HepG2 (cell line): Measurements from ENCODE around the gene HOXB6. TPM values are rescaled to one million over a fixed set of nuclear protein-coding genes. Genes with fewer than 3 reads are reported as not detected.

Experiments
- ATAC-seq: fragments of 200-7000 bp; cut with Tn5 transposase; 3 replicates; pipeline ENCODE4 v1.9.1; 2020; ENCODE audit warnings: mild to moderate bottlenecking, moderate library complexity
- BruUV-seq: library from RNA; stranded (reverse); fragments of 400-500 nt; replicated peaks from 2 replicates; lab custom pipeline; 2021; lab: Mats Ljungman, UMichigan
- CTCF ChIA-PET: fragments of 300-600 bp; formaldehyde crosslinking; extraction: SDS; loops from one replicate; lab custom pipeline; 2021; ENCODE audit warnings: low total read pairs, inconsistent platforms, low intra/inter-chr PET ratio; lab: Yijun Ruan, JAX
- POLR2A ChIA-PET: fragments of 350-600 bp; sonication (Branson Sonifier 250); formaldehyde crosslinking; loops from one replicate; lab custom pipeline; 2020; ENCODE audit warnings: antibody characterized with exemption, inconsistent platforms; lab: Yijun Ruan, JAX
- DNase-seq: peaks from one replicate; pipeline ENCODE4 v3.0.0-alpha.2; 2015; ENCODE audit warnings: low spot score
- FAIRE-seq: peaks from 3 replicates; lab custom pipeline; 2011; peaks lifted over from hg19 to GRCh38; lab: Jason Lieb, UNC
- H2AFZ ChIP-seq: one replicate; pipeline ENCODE4 v1.6.1; 2011; ENCODE audit warnings: low read length, inconsistent platforms
- H3K27ac ChIP-seq: fragments of 300-600 bp; 3 replicates; pipeline ENCODE4 v1.8.0; 2011; ENCODE audit warnings: mixed run types, mild to moderate bottlenecking, mixed read lengths, low read length, inconsistent platforms; ENCODE audit not compliant: insufficient read depth; ENCODE audit errors: extremely low read length
- H3K27me3 ChIP-seq, 2 experiments: fragments of 200-600 bp in 1 of 2; 2 replicates in 1 of 2; 3 replicates in 1 of 2; pipeline versions ENCODE4 v1.6.0 to v1.8.0; 2011; ENCODE audit warnings: low read length in 2 of 2, mild to moderate bottlenecking in 2 of 2, moderate library complexity in 2 of 2, inconsistent platforms in 1 of 2; ENCODE audit not compliant: insufficient read depth in 2 of 2, control insufficient read depth in 1 of 2
- H3K36me3 ChIP-seq, 2 experiments: fragments of 200-600 bp in 1 of 2; replicated peaks in 1 of 2; 2 replicates in 1 of 2; 3 replicates in 1 of 2; pipeline versions ENCODE4 v1.5.1 to v1.8.0; 2011; ENCODE audit warnings: low read length in 2 of 2, inconsistent platforms in 1 of 2; ENCODE audit not compliant: insufficient read depth in 2 of 2, control insufficient read depth in 1 of 2
- H3K4me1 ChIP-seq: 2 replicates; pipeline ENCODE4 v1.5.1; 2012; ENCODE audit warnings: low read length, inconsistent platforms; ENCODE audit not compliant: insufficient read depth
- H3K4me2 ChIP-seq: 2 replicates; pipeline ENCODE4 v1.6.0; 2011; ENCODE audit warnings: low read depth, low read length, inconsistent platforms
- H3K4me3 ChIP-seq, 3 experiments: fragments of 200-600 bp in 1 of 3; sonication (generic), shearing (Covaris generic) in 1 of 3; replicated peaks in 1 of 3; 2 replicates each; pipeline ENCODE4 v1.5.1; 2011 to 2016; ENCODE audit warnings: low read length in 3 of 3, inconsistent platforms in 2 of 3, low read depth in 2 of 3, mild to moderate bottlenecking in 2 of 3, control low read depth in 1 of 3, mixed read lengths in 1 of 3; ENCODE audit not compliant: insufficient read depth in 1 of 3
- H3K79me2 ChIP-seq: one replicate; pipeline ENCODE4 v1.6.1; 2011; ENCODE audit warnings: low read length, inconsistent platforms; ENCODE audit not compliant: insufficient read depth
- H3K9ac ChIP-seq: 2 replicates; pipeline ENCODE4 v1.6.0; 2011; ENCODE audit warnings: mild to moderate bottlenecking, low read depth, low read length, inconsistent platforms; ENCODE audit not compliant: insufficient read depth
- H3K9me3 ChIP-seq: 2 replicates; pipeline ENCODE4 v1.5.1; 2012; ENCODE audit warnings: mild to moderate bottlenecking, low read length
- H4K20me1 ChIP-seq: 2 replicates; pipeline ENCODE4 v1.6.0; 2011; ENCODE audit warnings: inconsistent platforms, mild to moderate bottlenecking, low read length, moderate library complexity; ENCODE audit not compliant: insufficient read depth
- ELF4 ChIP-seq: sonication (generic); formaldehyde crosslinking; IDR thresholded peaks from 2 replicates; pipeline ENCODE4 v1.5.0; 2020; ENCODE audit warnings: missing genetic modification reagents, mild to moderate bottlenecking, moderate library complexity, borderline replicate concordance
- FOSL1 ChIP-seq: sonication (generic); formaldehyde crosslinking; IDR thresholded peaks from 2 replicates; pipeline ENCODE4 v1.9.0; 2021; ENCODE audit warnings: missing genetic modification reagents, borderline replicate concordance
- GTF2F1 ChIP-seq: fragments of 150-350 bp; IDR thresholded peaks from 2 replicates; pipeline ENCODE4 v1.6.1; 2014; ENCODE audit warnings: low read length
- SAP130 ChIP-seq: IDR thresholded peaks from 2 replicates; pipeline ENCODE4 v1.6.1; 2016; ENCODE audit warnings: low read depth
- TAF15 ChIP-seq: fragments of 200-400 bp; formaldehyde crosslinking; IDR thresholded peaks from one replicate; pipeline ENCODE4 v1.6.1; 2018; ENCODE audit warnings: mild to moderate bottlenecking, low read depth, low read length; ENCODE audit not compliant: poor library complexity, severe bottlenecking
- ZBTB2 ChIP-seq: sonication (generic); formaldehyde crosslinking; IDR thresholded peaks from 2 replicates; pipeline ENCODE4 v1.8.0; 2022; ENCODE audit warnings: low read depth, missing genetic modification reagents
- ZBTB39 ChIP-seq: sonication (generic); formaldehyde crosslinking; IDR thresholded peaks from 2 replicates; pipeline ENCODE4 v1.5.0; 2020; ENCODE audit warnings: missing genetic modification reagents
- ZNF580 ChIP-seq: IDR thresholded peaks from 2 replicates; pipeline ENCODE4 v1.6.1; 2016; ENCODE audit warnings: low read depth, borderline replicate concordance
- ZNF777 ChIP-seq: sonication (generic); formaldehyde crosslinking; IDR thresholded peaks from 2 replicates; pipeline ENCODE4 v1.4.0; 2020; ENCODE audit warnings: missing genetic modification reagents
- WGBS: methylation state at CpG from one replicate; pipeline ENCODE4 v1.1.6; 2017; ENCODE audit warnings: low lambda C conversion rate; 5-methylcytosine and 5-hydroxymethylcytosine counted together
- in situ Hi-C: cut with HindIII; loops from 2 replicates; pipeline ENCODE4 v1.10.0; 2017; ENCODE audit warnings: low pct_unique_long_range_greater_than_20kb; ENCODE audit not compliant: extremely low pct_ligation_motif_present
- intact Hi-C: fragments of 100-400 bp; cut with micrococcal nuclease; formaldehyde crosslinking; loops from one replicate; pipeline ENCODE4 v1.10.0; 2022; ENCODE audit not compliant: unreplicated experiment
- polyA plus RNA-seq, 8 experiments: library from polyadenylated mRNA; depleted of rRNA in 3 of 8; stranded (reverse) in 7 of 8; unstranded in 1 of 8; fragments of >200 nt; fragmentation: Illumina TruSeq in 4 of 8; extraction: Trizol in 4 of 8; gene quantifications; 2 replicates each; pipeline versions ENCODE4 v1.2.1 to v1.2.3, GENCODE V29; 2011 to 2016; ENCODE audit warnings: low read depth in 4 of 8, missing spikeins in 1 of 8, mixed read lengths in 1 of 8; ENCODE audit not compliant: insufficient read depth in 1 of 8
- total RNA-seq, 5 experiments: library from RNA; depleted of rRNA; stranded (reverse); fragments of >200 nt; fragmentation: Illumina TruSeq; extraction: Trizol; gene quantifications; 2 replicates each; pipeline ENCODE4 v1.2.3, GENCODE V29; 2016; ENCODE audit warnings: low read depth in 1 of 5

Gene HOXB6
- total and polyA plus RNA-seq, 2 of the 13 experiments (the other 11 are each of a cell fraction or from before 2014, with no cell fraction given), result not detected

GRCh38 chr17:48644910-48645557 is 40.2 kb upstream of the HOXB6 start:
- Histone ChIP-seq H3K4me1 (no peaks in the 10 kb centered on the region), H4K20me1 (no peaks in the 10 kb centered on the region; the same call in 1 of the 2 replicates), H3K9ac (no peak overlapping the region), H3K4me3 (no peak overlapping the region), H2AFZ (no peak overlapping the region), H3K36me3 (no peaks in the 10 kb centered on the region), H3K4me2 (no peak overlapping the region), H3K27me3 (peaks cover 25 to 87% of the 10 kb centered on the region in 2 experiments), H3K27ac (no peak overlapping the region), H3K9me3 (no peaks in the 10 kb centered on the region), H3K79me2 (no peaks in the 10 kb centered on the region)
- CTCF ChIA-PET, result no interaction called here
- no peak for DNase-seq
- no TSS peak for BruUV-seq
- in situ Hi-C loops (no loop called here), intact Hi-C loops (no loop called here)
- WGBS, result 6% methylated on average over 6 of the region's 6 CpGs
- TF ChIP-seq TAF15, result no peak
- TF ChIP-seq SAP130 (CRISPR knock-in tag), result no peak
- TF ChIP-seq ELF4 (CRISPR knock-in tag), result no peak
- no peak for TF ChIP-seq ZNF777 (CRISPR knock-in tag)
- TF ChIP-seq ZBTB2 (CRISPR knock-in tag), result no peak
- TF ChIP-seq GTF2F1, result no peak
- TF ChIP-seq ZNF580 (CRISPR knock-in tag), result no peak
- no peak for TF ChIP-seq ZBTB39 (CRISPR knock-in tag)
- TF ChIP-seq FOSL1 (CRISPR knock-in tag), result no peak
- POLR2A ChIA-PET, result no interaction called here
- ATAC-seq, result no peak
- FAIRE-seq, result no peak
